ENCODE data around the gene CCDC178. TPM values are rescaled to one million over a fixed set of nuclear protein-coding genes. Genes with fewer than 3 reads are reported as not detected.

Gene CCDC178
- total RNA-seq, 1 donor from 2014 or later = not detected

DNA sequence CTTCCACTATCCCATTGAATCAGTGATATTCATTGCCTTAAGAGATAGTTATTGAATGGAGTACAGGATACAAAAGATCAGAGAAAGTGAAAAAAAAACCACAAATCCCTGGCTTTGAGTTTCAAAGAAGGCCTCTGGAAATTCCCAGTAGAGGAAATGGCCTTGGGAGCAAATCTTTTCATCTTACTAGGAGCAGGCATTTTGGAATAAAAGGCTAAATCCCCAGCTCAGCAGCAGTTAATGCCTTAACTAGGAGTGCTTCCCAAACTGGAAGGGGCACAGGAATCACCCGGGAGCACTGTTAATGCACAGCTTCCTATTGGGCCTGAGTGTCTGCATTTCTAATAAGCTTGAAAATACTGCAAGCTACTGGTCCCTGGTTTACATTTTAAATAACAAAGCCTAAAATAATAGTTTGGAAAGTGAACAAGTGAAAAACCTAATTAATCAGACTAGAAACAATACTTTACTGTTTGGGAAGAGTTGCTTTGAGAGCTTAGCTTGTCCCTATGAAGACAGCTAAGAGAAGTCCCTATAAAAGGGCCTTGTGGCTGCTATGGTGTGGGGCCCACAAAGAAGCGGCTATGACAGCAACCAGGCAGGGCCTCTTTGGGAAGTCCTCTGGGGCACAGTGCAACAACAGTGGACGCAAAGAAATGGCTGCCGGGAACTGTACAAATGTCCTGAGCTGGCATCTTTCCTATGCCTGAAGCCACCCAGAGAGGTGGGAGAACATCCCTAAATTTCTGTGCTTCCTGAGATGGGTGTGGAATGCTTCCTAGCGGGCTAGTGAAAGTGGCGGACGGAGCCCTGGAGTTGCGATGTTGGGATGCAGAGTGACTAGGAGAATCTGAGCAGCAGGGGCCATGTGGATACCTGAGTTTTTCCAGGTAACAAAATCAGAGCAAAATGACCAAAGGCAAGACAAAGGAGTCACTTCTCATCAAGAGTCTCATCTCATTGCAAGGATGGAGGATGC lies 550.6 kb downstream of the CCDC178 start:
- Mint-ChIP-seq H3K27ac (ENCODE audit: unreplicated experiment) (no peak overlapping the region), H3K4me3 (ENCODE audit: unreplicated experiment) (no peak overlapping the region), H3K9me3 (ENCODE audit: low read depth) (no peaks in the 10 kb centered on the region), H3K36me3 (ENCODE audit: low read depth) (no peaks in the 10 kb centered on the region), H3K27me3 (ENCODE audit: low read depth) (no peaks in the 10 kb centered on the region), H3K4me1 (ENCODE audit: low read depth) (no peaks in the 10 kb centered on the region)
- DNase-seq (ENCODE audit: low spot score) = no peak
- TF ChIP-seq, protein P1, sequence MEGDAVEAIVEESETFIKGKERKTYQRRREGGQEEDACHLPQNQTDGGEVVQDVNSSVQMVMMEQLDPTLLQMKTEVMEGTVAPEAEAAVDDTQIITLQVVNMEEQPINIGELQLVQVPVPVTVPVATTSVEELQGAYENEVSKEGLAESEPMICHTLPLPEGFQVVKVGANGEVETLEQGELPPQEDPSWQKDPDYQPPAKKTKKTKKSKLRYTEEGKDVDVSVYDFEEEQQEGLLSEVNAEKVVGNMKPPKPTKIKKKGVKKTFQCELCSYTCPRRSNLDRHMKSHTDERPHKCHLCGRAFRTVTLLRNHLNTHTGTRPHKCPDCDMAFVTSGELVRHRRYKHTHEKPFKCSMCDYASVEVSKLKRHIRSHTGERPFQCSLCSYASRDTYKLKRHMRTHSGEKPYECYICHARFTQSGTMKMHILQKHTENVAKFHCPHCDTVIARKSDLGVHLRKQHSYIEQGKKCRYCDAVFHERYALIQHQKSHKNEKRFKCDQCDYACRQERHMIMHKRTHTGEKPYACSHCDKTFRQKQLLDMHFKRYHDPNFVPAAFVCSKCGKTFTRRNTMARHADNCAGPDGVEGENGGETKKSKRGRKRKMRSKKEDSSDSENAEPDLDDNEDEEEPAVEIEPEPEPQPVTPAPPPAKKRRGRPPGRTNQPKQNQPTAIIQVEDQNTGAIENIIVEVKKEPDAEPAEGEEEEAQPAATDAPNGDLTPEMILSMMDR (IDR thresholded peaks at IDR 0.05) = no peak

DNA sequence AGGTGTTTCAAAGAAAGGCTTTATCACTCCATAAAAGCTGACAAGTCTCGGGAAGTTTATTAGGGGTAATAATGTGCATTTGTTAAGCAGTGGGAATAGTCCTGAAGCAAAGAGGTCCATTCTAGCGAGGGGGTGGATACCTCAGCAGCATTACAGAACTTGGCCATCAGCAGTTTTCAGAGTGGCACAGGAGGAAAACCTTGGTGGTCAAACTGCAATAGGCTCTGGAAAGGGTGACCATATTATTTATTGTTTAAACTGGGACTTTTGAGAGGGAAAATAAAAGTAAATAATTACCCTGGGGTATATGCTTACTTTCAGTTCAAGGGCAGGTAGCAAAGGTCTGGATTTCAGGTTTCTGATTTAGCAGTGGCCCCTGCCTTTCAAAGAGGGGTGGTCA lies 552.2 kb downstream of the CCDC178 start:
- Mint-ChIP-seq H3K9me3 (ENCODE audit: low read depth) (no peaks in the 10 kb centered on the region), H3K36me3 (ENCODE audit: low read depth) (no peaks in the 10 kb centered on the region), H3K4me3 (ENCODE audit: unreplicated experiment) (no peak overlapping the region), H3K27me3 (ENCODE audit: low read depth) (no peaks in the 10 kb centered on the region), H3K4me1 (ENCODE audit: low read depth) (no peaks in the 10 kb centered on the region), H3K27ac (ENCODE audit: unreplicated experiment) (no peak overlapping the region)
- TF ChIP-seq, protein P1 (IDR thresholded peaks at IDR 0.05) = no peak
- DNase-seq (ENCODE audit: low spot score) = no peak

Other genes starting within 250 kb of the CCDC178 start
- 3.4 to 14.5 TPM (median 3.9 TPM) in 3 replicates for gene ASXL3, start 137.5 kb upstream of the CCDC178 start, total RNA-seq